AG09319 (cell line): ENCODE data around the gene PRKCSH.

Source experiments
- DNase-seq: peaks from one replicate; pipeline ENCODE4 v3.0.0-alpha.2; 2010; ENCODE audit warnings: low read depth; ENCODE audit errors: extremely low read depth
- TF ChIP-seq, protein P1 (sequence below): IDR thresholded peaks from 2 replicates; pipeline ENCODE4 v1.5.1; 2011; ENCODE audit warnings: low read depth, mild to moderate bottlenecking, inconsistent platforms, low read length, moderate library complexity

PRKCSH gene

DNA sequence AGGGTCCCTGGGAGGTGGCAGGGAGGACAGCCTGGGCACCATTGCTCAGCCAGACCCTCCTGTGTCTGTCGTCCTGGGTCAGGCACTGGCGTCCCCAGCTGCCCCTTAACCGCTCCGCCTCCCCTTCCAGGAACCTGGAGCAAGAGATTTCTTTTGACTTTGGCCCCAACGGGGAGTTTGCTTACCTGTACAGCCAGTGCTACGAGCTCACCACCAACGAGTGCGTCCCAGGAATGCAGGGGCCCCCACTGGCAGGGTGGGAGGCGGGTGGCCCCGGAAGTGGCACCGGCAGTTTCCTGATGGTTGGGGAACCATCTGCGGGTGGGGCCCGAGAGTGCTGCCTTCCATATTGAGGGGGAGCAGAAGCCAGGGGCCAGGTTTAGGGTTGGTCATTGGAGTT, 13.0 kb downstream of the PRKCSH start:
- TF ChIP-seq, protein P1, sequence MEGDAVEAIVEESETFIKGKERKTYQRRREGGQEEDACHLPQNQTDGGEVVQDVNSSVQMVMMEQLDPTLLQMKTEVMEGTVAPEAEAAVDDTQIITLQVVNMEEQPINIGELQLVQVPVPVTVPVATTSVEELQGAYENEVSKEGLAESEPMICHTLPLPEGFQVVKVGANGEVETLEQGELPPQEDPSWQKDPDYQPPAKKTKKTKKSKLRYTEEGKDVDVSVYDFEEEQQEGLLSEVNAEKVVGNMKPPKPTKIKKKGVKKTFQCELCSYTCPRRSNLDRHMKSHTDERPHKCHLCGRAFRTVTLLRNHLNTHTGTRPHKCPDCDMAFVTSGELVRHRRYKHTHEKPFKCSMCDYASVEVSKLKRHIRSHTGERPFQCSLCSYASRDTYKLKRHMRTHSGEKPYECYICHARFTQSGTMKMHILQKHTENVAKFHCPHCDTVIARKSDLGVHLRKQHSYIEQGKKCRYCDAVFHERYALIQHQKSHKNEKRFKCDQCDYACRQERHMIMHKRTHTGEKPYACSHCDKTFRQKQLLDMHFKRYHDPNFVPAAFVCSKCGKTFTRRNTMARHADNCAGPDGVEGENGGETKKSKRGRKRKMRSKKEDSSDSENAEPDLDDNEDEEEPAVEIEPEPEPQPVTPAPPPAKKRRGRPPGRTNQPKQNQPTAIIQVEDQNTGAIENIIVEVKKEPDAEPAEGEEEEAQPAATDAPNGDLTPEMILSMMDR = no peak
- DNase-seq = no peak

DNA sequence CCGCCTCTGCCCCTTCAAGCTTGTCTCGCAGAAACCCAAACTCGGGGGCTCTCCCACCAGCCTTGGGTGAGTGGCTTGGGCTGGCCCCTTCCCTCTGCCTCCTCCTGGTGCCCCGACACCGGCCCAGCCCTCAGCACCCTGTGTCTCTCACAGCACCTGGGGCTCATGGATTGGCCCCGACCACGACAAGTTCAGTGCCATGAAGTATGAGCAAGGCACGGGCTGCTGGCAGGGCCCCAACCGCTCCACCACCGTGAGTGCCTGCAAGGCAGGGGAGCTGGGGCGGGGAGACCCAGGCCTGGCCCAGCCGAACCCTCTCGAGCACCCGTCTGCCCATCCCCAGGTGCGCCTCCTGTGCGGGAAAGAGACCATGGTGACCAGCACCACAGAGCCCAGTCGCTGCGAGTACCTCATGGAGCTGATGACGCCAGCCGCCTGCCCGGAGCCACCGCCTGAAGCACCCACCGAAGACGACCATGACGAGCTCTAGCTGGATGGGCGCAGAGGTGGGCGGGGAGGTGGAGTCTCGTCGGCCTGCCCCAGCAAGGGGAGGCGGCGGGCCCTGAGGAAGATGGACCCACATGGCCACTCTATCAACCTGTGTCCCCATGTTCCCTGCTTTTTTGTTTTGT, 13.6 kb downstream of the PRKCSH start:
- TF ChIP-seq, protein P1 = no peak
- no peak for DNase-seq

- TF ChIP-seq, protein P1 = no peak
- no peak for DNase-seq
Measured at GRCh38 chr19:11450570-11451326, 15.3 kb downstream of the PRKCSH start.

DNA sequence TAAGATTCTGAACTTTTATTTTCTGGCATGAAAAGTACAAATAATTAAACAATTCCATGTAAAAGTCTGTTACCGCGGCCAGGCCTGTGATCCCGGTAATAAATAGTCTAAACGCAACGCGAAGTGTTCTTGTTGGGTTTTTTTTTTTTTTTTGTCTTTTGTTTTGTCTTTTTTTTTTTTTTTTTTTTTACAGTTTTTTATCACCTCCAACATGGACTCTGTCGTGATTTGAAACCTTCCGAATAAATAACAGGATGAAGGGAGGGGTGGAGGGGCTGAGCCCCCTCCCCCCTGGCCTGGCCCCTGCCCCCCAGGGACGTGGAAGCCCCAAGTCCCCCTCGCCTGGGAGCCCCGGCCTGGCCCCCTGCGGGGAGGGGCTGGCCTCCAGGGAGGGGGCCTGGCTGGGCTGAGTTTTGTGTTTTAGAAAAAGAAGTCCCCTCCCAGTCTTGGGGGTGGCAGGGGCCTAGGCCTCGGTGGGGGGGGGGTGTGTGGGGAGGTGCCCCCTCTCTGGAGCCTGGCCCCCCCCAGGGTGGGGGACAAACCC, 16.0 kb downstream of the PRKCSH start:
- TF ChIP-seq, protein P1 = no peak
- DNase-seq = no peak

DNA sequence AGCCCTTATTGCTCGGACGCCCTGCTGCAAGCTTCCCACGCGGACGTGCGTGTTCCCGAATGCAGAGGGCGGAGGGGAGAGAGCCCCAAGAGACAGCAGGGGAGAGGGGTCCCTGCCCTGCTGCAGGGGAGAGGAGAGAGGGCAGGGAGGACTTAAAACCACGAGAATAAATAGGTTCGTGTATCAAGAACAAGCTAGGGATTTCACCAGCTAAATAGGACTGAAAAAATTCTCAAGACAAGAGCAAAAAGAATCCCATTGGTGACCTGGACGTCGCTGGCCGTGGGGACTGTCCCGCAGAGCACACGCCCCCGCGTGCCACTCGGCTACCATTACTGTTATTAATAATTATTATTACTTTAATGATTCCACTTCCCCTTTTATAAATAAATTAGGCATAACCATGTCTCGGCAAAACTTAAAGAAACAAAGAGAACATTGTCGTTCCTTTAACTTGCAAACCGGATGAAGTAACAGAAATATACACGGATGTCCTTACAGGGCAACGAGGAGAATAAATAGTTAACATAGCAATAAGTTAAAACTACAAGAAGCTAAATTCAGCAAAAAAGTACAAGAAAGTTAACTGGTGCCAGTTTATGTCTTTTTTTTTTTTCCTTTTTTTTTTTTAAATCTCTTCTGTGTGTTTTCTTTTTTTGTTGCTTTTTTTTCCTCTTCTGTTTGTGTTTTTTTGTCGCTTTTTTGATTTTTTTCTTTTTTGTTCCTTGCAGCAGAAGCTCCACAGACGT, 16.6 kb downstream of the PRKCSH start:
- no peak for DNase-seq
- TF ChIP-seq, protein P1 = no peak

GRCh38 chr19:11452620-11453310, 17.3 kb downstream of the PRKCSH start:
- no peak for DNase-seq
- TF ChIP-seq, protein P1 = peak; percentile 5; the same call in 1 of the 2 replicates
